T1000 (cell line): ENCODE data around the gene RTTN.

ENCODE experiments used
- DNase-seq: peaks from one replicate; lab custom pipeline; 2025; ENCODE audit warnings: mixed read lengths; lab: John Stamatoyannopoulos, UW

The RTTN gene

DNA sequence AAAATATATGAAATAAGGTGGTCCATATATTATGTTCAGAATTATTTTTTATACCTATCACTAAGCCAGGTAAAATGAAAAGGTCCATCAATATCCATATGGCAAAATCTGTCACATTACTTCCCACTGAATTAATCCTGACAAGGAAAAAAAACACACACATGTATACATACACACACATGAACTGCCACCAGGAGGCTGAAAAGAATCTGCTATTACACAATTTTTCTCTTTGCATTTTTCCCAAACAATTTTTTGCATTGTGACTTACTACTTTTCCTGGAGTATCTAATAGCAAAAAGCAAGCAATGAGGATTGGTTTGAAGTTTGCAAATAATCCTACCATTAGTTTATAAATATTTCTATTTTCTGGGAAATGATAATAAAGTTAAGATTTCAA is 129.6 kb downstream of the RTTN start:
- DNase-seq: no peak

DNA sequence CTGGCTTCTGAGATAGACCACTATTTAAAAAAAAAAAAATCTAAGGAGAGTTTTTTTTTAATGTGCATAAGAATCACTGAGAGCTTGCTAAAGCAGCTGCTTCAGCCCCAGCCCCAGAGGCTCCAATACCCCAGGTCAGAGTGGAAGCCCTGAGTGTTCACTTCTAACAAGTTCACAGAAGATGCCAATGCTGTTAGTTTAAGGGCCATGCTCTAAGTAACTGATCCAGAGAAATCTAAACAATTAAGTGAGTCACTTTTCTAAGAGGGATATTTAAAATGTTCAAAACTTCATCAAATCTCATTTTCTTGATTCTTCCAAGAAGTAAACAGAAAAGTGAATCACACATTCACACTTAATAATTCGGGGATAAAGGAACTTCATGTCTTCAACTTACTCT is 131.4 kb downstream of the RTTN start:
- no peak for DNase-seq

DNA sequence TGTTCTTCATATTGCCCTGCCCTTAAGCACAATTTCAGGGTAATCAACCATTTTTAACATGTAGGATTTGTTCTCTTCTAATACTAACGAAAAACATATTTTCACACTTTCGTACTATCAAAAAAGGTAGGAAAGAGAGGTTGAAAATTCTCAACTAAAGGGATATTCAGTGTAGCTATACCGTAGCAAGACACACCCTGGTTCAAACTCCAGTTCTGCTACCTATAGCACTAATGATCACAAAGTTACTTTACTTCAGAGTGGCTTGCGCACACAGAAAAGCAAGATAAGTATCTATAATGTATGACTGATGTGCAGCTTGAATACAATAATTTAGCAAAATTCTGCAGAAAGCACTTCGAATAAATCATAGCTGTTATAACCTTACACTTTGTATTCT is 132.1 kb downstream of the RTTN start:
- no peak for DNase-seq

DNA sequence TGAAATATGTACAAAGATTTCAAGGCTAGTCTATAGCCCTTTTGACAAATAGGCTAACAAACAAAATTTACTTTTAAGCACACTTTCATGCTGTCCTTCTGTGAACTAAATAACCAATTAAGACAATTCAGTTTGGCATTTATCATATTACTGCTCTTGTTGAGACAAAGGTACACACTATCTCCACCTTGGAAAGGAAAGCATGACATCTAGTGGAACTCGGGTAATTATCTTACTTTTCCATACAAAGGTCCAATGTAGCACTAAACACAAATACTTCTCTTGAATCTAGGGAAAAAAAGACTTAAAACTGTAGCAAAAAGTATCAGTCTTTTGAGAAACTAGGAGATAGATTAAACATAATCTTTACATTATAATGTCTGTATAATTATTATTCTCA is 132.8 kb downstream of the RTTN start:
- no peak for DNase-seq

DNA sequence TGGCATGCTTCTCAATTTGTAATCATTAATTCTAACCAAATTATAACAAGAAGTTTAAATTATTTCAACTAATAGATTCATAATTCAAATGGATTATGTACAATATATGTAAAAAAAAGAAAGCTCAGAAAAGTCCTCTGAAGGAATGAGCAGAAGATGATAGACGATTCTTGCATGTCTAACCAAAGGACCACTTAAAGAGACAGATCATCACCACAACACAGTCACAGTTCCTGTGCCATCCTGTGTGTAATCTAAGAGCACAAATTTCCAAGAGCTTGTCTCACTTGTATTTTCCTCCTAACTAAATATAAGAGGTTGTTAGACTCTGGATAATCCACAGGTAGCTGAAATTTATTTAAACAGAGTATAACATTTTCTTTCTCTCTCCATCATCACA is 135.5 kb downstream of the RTTN start:
- DNase-seq: no peak

DNA sequence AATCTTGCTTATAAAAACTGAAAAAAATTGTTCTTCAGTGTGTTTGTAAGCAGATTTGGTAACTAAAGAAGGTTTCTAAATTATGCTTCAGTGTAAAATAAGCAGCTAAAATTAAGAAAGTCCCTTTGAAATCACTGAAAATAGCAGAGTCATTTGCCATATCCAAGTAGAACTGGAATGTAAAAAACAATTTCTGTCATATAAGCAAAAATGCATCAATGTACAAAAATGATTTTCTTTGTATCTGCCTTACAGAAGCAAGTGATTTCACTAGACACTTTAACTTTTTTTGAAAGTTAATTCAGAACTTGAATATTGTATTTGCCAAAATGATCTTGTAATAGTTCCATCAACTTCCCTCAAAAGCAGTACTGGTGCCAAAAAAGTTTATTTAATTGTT is 136.1 kb downstream of the RTTN start:
- no peak for DNase-seq

DNA sequence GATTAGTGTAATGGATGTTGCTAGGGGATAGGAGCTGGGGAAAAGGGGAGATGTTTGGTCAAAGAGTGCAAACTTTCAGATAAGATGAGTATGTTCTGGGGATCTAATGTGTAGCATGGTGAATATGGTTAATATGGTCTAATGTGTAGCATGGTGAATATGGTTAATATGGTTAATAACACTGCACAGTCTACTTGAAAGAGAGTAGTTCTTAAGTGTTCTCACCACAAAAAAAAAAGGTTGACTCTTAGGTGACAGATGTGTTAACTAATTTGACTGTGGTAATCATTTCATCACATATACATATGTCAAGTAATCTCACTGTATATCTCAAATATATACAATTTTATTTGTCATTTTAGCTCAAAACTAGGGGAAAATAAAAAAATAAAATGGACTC is 136.5 kb downstream of the RTTN start:
- no peak for DNase-seq

DNA sequence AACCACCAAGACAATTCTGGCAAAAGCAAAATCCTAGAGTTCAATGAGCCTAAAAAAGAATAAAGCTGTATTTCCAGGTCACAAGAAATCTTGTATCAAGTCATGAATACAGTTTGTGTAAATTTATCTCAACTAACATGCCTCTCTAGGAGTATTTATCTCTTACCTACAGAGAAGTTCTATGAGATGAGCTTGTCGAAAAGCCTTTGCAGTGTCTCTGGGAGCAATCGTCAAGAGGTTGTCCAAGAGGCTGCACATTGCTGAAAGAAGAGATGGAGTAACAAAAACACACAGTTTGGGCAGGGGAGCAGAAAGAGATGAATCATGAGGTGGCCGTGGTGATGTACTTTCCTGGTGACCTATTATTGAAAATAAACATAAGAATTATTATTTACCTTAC is 145.8 kb downstream of the RTTN start:
- DNase-seq: no peak

DNA sequence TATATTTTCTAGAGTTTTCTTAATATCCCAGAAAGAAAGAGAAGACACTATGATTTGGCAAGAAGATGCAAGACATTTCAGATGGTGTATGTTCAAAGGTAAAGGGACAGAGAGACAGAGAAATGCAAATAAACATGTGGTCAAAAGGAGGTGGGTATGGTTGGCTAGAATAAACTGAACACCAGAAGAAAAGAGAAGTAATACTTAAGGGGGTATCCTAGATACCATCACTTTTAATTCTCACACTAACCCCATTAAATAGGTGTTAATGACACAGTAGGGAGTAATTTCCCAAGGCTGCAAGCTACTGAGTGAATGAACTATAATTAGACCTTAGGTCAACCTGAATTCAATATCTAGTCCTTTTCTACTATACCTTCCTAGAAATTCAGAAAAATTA is 146.6 kb downstream of the RTTN start:
- no peak for DNase-seq

DNA sequence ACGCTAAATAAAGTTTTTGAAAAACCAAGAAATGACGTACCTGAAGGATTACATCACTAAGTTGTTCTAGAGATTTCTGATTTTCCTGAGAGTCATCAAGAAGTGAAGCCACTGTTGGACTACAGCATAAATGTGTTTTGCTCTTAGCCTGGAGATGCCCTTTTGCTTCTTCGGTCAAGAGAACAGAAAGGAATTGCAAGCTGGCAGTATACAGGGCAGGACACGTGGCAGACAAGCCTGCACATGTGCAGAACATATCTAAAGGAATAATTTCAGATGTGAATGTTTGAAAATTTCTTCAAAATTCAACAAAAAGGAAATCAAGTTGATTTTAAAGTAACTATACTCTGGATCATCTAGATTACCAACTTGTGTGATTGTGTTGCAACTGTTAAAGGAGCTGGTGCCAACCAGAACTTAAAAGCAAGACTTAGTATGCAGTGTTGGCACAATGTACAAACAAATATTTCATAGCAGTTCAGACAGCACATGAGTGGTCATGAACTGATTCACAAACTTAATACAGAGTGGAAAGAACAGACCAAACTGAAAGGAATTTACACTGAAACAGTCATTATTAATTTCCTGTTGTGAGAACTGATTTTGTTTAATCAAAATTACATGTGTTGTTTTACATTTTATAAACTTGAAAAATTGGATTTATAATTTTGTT is 157.4 kb downstream of the RTTN start:
- no peak for DNase-seq

DNA sequence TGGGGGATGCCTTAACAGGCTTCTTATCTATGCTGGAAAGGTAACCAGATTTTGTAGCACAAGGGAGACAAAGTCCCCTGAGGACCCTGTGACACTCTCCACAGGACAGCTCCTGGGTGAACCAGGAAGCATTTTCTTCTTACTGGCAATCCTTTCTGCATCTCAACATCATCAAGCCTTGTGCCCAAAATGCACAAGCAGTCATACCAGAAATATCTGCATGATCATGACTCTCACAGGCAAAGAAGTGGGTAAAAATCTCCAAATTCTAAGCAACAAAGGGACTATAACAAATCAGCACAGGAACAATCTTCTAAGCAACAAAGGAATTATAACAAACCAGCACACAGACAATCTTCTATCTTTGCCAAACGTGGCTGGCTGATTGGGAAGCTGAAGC is 158.7 kb downstream of the RTTN start:
- no peak for DNase-seq

DNA sequence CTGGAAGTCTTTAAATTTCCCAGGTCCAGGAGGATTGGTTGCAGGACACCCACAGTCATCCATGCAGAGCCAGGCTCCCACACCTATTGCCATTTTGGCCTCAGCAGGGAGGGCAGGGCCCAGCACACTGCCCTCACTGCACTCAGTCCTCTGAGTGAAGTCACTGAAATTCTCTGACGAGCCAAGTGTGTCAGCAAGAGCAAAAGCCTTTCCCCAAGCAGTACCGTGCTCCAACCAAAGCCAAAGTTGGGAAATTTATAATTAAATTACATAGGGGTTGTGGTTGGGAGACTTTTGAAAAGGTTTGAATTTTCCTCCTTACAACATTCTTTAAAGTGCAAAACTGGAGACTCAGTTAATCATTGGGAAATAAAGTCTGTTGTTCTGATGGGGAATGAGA is 159.3 kb downstream of the RTTN start:
- no peak for DNase-seq

DNA sequence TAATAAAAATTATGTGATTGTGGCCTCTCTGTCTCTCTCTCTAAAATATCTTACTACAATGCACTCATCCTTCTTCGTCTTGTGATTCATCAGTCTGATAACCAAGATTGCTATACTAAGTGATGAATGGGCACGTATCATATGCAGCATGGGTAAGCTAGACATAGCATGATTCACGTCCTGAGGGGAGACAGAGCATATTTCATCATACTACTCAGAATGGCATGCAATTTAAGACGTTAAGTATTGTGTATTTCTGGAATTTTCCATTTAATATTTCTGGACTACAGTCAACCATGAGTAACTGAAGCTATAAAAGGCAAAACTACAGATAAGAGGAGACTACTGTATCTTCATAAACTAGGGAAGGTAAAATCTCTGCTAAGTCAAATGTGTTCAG is 160.9 kb downstream of the RTTN start:
- DNase-seq: peak; percentile 4

DNA sequence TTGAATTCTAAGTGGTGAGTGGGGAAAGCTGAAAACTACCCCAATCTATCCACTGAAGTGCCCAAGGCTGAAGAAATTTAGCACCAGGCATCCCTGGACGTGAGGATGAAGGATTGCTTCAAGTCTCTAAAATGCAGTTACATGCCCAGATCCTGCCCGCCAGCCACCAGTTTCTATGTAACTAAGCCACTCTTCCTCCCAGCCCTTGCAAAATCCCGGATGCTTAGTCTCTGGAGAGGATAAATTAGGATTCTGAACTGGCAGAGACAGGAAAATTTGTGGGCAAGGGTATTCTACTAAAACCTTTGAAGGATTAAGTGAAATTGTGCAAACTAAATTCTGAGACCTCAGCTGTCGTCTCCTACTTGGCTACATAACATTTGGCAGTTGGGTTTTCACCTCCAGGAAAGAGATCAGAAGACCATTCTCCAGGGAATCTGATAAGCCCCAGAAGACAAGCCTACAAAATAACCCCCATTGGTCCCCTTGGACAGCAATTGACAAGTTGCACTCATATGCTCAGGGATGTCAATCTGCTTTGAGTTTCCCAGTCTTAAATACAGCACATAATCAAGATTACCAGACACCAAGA is 163.9 kb downstream of the RTTN start:
- DNase-seq: no peak

DNA sequence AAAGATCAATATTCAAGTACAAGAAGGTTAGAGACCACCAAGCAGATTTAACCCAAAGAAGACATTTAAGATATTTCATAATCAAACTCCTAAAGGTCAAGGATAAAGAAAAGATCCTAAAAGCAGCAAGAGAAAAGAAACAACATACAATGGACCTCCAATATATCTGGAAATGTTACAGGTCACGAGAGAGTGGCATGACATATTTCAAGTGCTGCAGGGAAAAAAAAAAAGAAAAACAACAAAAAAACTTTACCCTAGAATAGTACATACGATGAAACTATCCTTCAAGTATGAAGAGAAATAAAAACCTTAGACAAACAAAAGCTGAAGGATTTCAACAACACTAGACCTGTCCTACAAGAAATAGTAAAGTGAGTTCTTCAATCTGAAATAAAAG is 166.3 kb downstream of the RTTN start:
- no peak for DNase-seq

DNA sequence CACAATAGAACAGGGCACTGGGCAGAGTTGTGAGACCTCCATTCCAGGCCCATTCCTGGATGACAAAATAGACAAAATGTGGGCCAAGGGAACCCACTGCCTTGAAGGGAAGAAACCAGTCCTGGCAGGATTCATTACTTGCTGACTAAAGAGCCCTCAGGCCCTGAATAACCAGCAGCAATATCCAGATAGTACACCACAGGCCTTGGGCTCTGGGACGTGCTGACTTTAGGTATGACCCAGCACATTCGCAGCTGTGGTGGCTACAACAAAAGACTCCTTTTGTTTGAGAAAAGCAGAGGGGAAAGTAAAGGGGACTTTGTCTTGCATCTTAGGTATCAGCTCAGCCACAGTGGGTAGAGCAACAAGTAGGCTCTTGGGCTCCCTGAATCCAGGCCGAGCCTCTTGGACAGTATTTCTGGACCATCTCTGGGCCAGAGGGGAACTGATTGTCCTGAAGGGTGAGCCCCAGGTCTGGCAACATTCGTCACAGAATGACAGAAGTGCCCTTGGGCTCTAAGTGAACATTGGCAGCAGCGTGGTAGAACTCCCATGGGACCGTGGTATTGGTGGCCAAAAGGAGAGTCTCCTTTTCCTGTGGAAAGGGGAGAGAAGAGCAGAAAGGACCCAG is 167.9 kb downstream of the RTTN start:
- no peak for DNase-seq

DNA sequence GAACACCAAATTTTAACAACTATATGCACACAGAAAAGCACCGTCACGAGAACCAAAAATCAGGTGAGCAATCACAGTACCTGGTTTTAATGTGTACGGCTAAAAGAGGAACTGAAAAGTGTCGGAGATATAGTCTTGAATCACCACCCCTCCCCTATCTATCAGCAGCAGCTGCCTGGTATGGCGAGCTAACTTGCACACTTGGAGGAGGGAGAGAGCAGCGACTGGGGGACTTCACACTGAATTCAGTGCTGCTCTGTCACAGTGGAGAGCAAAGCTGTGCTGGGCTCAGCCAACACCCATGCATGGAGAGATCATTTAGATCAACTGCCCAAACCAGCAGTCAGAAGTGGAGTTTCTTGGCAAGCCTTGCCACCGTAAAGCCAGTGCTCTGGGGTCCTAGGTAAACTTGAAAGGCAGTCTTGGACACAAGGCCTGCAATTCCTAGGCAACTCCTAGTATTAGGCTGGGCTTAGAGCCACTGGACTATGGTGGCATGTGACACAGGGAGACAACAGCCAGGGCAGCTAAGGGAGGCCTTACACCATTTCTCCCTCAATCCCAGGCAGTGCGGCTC is 168.6 kb downstream of the RTTN start:
- no peak for DNase-seq

DNA sequence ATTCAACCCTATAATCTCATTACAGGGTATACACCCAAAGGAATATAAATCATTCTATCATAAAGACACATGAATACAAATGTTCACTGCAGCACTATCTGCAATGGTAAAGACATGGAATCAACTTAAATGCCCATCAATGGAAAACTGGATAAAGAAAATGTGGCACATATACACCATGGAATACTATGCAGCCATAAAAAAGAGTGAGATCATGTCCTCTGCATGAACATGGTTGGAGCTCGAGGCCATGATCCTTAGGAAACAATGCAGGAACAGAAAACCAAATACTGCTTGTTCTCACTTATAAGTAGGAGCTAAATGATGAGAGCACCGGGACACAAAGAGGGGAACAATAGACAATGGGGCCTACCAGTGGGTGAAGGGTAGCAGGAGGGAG is 169.3 kb downstream of the RTTN start:
- DNase-seq: no peak

DNA sequence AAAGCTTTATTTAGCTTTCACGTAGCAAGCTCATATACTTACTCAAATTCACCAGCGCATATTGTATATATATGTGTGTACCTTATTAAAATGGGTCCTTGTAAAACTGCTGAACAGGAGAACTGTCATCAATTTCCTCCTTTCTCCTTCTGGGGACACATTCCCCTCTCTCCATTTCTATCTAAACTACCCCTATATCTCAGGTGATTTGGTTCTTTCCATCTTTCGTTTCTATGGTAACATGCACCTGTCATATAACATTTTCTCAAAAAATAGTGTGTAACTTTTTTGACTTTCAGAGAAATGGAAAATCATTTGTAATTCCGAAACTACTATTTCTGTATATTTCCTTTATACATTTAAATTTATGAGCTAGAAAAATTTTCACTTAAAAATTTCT is 174.3 kb downstream of the RTTN start:
- DNase-seq: no peak

DNA sequence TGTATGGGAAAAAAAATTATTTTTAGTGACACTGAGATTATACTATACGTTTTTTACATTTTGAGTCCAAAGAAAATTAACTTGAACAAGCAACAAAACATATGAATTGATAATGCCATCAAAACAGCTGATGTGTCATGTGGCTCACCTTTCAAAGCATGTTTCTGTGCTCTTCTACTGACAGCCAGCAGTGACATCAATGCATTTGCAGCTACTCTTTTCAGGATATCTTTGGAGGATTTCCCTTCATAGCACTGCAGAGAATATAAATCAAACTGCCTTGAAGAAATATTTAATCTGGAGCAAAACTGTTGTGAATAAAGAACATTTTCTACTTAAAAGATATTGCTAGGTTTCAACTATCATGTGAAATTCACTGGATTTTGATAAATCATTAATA is 174.8 kb downstream of the RTTN start:
- DNase-seq: no peak

DNA sequence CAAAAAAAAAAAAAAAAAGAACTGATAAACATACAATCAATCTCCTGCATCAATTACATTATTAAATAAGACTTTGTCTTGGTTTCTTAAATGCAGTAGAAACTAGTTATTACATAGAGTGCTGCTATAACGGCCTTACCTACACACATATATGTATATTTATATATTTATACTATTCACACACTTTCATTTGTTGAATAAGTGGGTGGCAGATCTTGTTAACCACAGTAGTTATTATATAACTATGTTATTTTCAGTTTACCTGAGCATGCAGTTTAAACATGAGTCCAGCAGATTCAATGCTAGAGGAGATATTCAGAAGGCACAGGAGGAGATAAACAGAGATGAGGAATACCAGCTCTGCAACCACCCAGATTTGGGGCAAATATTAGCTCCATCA is 176.3 kb downstream of the RTTN start:
- DNase-seq: no peak

DNA sequence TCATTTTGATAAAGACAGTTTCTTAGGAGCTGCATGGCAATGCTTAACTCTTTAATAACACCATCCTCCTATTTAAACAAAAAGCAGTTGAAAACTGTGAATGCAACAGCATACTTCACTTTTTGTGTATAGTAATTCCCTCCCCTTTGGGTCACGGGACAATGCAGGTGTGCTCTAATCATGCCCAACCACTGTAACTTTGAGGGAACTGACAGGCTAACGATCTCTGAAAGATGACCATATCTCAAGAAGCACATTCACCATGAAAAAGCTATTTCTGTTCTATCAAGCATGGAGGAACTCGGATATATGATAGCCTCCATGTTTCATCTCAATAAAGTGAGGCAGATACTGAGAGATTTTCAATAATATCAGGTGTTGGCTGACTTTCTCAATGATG is 176.8 kb downstream of the RTTN start:
- DNase-seq: no peak

DNA sequence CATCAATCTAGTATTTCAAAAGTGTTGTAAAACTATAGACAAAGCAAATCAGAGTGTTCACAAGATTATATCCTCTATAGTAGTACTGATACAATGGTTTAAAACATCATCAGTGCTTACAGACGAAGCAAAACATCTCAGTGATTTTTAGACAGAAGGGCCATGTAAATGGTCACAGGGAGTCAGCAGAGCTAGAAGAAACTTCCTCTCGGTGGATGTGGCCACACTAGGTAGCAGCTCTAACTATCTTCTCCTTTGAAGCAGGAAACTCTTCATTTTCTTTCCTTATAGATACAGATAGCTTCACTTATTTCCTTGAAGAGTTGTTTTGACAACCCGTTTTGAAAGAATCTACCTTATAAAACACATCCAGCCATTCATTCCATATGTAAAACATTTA is 177.4 kb downstream of the RTTN start:
- no peak for DNase-seq

DNA sequence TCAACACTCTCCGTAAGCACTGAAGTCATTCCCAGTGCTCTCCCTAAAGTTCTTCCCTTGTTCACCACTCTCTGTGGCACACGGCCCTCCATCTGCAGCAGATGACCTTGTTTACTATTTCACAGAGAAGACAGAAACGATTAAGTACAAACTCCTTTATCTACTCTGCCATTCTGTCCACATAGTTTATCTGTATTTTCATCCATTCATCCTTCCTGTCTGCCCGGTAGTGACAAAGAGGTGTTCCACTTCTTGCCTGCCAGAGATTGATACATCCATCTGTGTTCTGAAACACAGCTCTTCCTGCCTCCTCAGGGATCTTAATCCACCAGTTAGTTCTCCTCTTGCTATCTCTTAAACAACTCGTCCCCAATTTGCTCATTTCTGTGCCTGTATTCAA is 179.9 kb downstream of the RTTN start:
- no peak for DNase-seq
